ENCODE data around the gene PCDHGC5.

- TF ChIP-seq CTCF (IDR thresholded peaks at IDR 0.05), result no peak
- TF ChIP-seq POLR2A (IDR thresholded peaks at IDR 0.05), result no peak
Observed at GRCh38 chr5:141529873-141530272, 41.0 kb downstream of the PCDHGC5 start.
